ENCODE measurements around the gene FIG4. TPM values are rescaled to one million over a fixed set of nuclear protein-coding genes. Genes with fewer than 3 reads are reported as not detected.
A peak's percentile ranks its signal among the peaks of the same experiment; 100 is the strongest.

FIG4 gene
- polyA plus RNA-seq, 3 donors: 27.2 to 65.3 (median 53.7) TPM

DNA sequence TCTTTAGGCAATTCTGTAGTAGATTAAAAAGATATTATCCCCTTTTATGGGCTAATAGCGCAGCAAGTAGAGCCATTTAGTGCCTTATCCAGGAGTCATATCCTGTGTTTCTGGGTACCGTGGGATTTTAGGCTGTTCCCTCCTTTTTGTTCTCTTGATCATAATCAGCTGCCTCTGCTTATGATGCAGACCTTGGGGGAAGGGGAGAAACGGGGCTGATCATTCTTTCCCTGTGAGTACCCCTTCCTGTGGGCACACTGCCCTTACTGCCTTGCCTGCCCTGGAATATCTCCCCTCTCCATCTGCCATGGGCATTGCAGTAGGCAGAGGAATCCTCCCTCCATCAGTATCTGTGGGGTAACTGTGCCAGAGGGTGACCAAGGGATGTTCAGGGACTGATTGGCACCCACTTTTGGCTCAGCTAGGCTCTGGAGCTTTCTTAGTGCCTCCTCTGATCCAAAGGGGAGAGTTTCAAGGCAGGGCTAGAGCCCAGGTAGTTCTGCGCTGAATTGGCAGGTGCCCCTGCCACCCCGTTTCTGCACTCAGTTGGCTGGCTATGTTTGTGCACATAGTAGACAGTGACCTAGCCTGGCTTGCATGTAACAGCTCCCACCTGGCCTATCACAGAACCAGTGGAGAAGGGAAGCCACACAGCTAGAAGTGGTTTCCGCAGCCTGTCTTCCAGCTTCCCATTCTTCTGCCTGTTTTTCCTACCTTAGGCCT, 103.3 kb downstream of the FIG4 start:
- Mint-ChIP-seq H3K36me3 (peaks cover 81 to 87% of the 10 kb centered on the region in 2 donors), H3K9me3 (no peaks in the 10 kb centered on the region), H3K4me1 (no peaks in the 10 kb centered on the region), H3K4me3 (no peak overlapping the region), H3K27me3 (ENCODE audit: low read depth in 3 of 3) (no peaks in the 10 kb centered on the region), H3K27ac (peak overlapping the region; percentile 29 to 88 (median 74))
- no peak overlapping the region for H3K4me2 ChIP-seq (replicated peaks; ENCODE audit: extremely low read depth, low read length, poor library complexity, severe bottlenecking)
- intact Hi-C loops (cut with micrococcal nuclease): no loop called here
- H3K36me3 ChIP-seq (replicated peaks in 1 of 2; ENCODE audit: control insufficient read depth in 1 of 2, insufficient read depth in 2 of 2, low read length in 2 of 2): peaks cover 48 to 91% of the 10 kb centered on the region in 2 donors
- no peak for DNase-seq
- no peaks in the 10 kb centered on the region for H3K4me1 ChIP-seq (ENCODE audit: control insufficient read depth in 1 of 2, insufficient read depth in 2 of 2, low read length in 2 of 2)
- WGBS (ENCODE audit: insufficient coverage): 97% methylated on average over 3 of the region's 6 CpGs
- H2AFZ ChIP-seq (ENCODE audit: insufficient read depth, low read depth, low read length, poor library complexity, severe bottlenecking): no peak overlapping the region
- no peak overlapping the region for H3K9ac ChIP-seq (ENCODE audit: insufficient read depth, low read length, poor library complexity, severe bottlenecking)
- no peaks in the 10 kb centered on the region for H4K20me1 ChIP-seq (ENCODE audit: insufficient read depth, low read length)
- H3K79me2 ChIP-seq (ENCODE audit: insufficient read depth, low read length): no peaks in the 10 kb centered on the region
- no peaks in the 10 kb centered on the region for H3K27me3 ChIP-seq (ENCODE audit: control insufficient read depth in 2 of 2, insufficient read depth in 2 of 2, low read length in 2 of 2)
- TF ChIP-seq, protein P1, sequence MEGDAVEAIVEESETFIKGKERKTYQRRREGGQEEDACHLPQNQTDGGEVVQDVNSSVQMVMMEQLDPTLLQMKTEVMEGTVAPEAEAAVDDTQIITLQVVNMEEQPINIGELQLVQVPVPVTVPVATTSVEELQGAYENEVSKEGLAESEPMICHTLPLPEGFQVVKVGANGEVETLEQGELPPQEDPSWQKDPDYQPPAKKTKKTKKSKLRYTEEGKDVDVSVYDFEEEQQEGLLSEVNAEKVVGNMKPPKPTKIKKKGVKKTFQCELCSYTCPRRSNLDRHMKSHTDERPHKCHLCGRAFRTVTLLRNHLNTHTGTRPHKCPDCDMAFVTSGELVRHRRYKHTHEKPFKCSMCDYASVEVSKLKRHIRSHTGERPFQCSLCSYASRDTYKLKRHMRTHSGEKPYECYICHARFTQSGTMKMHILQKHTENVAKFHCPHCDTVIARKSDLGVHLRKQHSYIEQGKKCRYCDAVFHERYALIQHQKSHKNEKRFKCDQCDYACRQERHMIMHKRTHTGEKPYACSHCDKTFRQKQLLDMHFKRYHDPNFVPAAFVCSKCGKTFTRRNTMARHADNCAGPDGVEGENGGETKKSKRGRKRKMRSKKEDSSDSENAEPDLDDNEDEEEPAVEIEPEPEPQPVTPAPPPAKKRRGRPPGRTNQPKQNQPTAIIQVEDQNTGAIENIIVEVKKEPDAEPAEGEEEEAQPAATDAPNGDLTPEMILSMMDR (IDR thresholded peaks at IDR 0.05): no peak
- no peaks in the 10 kb centered on the region for H3K9me3 ChIP-seq (replicated peaks in 1 of 2; ENCODE audit: control insufficient read depth in 1 of 2, insufficient read depth in 1 of 2, low read length in 2 of 2)
- H3K4me3 ChIP-seq (replicated peaks in 1 of 3; ENCODE audit: low read depth in 2 of 3, low read length in 3 of 3): no peak overlapping the region
- peak overlapping the region in 1 of 2 donors; percentile 51 for H3K27ac ChIP-seq (ENCODE audit: low read depth in 1 of 2, low read length in 2 of 2)

DNA sequence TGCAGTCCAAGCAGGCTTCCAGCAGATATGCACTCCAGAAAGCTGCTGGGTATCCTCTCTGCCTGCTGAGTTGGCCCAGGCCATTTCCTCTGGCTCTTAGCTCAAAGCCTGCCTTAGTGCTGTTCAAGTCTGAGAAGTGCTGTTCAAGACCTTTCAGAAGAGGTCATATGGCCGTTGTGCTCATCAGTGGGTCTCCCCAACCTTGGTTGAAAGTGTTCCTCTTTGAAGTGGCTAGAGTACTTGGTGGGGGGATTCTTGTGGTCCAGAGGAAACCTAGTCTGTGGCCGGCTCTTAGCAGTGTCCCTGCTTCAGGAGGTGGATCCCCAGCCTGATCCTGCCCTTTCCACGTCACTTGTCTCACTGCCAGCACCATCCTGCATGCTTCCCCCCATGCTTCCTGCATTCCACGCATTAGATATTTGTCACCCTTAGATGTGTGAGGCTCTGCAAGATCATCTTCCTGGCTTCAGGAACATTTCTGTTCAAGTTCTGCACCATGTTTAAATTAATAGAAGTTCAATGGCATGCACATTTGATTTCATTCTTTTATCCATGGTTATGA, 105.0 kb downstream of the FIG4 start:
- Histone ChIP-seq H3K27ac (ENCODE audit: low read depth in 1 of 2, low read length in 2 of 2) (no peak overlapping the region), H3K9ac (ENCODE audit: insufficient read depth, low read length, poor library complexity, severe bottlenecking) (no peak overlapping the region), H3K27me3 (ENCODE audit: control insufficient read depth in 2 of 2, insufficient read depth in 2 of 2, low read length in 2 of 2) (no peaks in the 10 kb centered on the region), H3K79me2 (ENCODE audit: insufficient read depth, low read length) (no peaks in the 10 kb centered on the region), H3K4me3 (replicated peaks in 1 of 3; ENCODE audit: low read depth in 2 of 3, low read length in 3 of 3) (no peak overlapping the region), H2AFZ (ENCODE audit: insufficient read depth, low read depth, low read length, poor library complexity, severe bottlenecking) (no peak overlapping the region), H3K4me1 (ENCODE audit: control insufficient read depth in 1 of 2, insufficient read depth in 2 of 2, low read length in 2 of 2) (no peaks in the 10 kb centered on the region), H4K20me1 (ENCODE audit: insufficient read depth, low read length) (no peaks in the 10 kb centered on the region), H3K36me3 (replicated peaks in 1 of 2; ENCODE audit: control insufficient read depth in 1 of 2, insufficient read depth in 2 of 2, low read length in 2 of 2) (peaks cover 58 to 91% of the 10 kb centered on the region in 2 donors), H3K9me3 (replicated peaks in 1 of 2; ENCODE audit: control insufficient read depth in 1 of 2, insufficient read depth in 1 of 2, low read length in 2 of 2) (no peaks in the 10 kb centered on the region), H3K4me2 (replicated peaks; ENCODE audit: extremely low read depth, low read length, poor library complexity, severe bottlenecking) (no peak overlapping the region)
- H3K9me3 Mint-ChIP-seq: no peaks in the 10 kb centered on the region
- H3K27me3 Mint-ChIP-seq (ENCODE audit: low read depth in 3 of 3): no peaks in the 10 kb centered on the region
- no peak for DNase-seq
- H3K4me1 Mint-ChIP-seq: no peaks in the 10 kb centered on the region
- H3K36me3 Mint-ChIP-seq: peaks cover 79 to 92% of the 10 kb centered on the region in 2 donors
- peak overlapping the region in 1 of 7 donors; percentile 10 for H3K27ac Mint-ChIP-seq
- TF ChIP-seq, protein P1 (IDR thresholded peaks at IDR 0.05): no peak
- H3K4me3 Mint-ChIP-seq: no peak overlapping the region
- intact Hi-C loops (cut with micrococcal nuclease): no loop called here
- 95% methylated on average over 2 of the region's 4 CpGs for WGBS (ENCODE audit: insufficient coverage)
